ENCODE results near the gene SPEF1. TPM values are rescaled to one million over a fixed set of nuclear protein-coding genes. Genes with fewer than 3 reads are reported as not detected.

SPEF1 gene
- total and polyA plus RNA-seq, 2 experiments from 2014 or later: 0.11 TPM; not detected in 1

GRCh38 chr20:3785240-3786125 is 4.2 kb upstream of the SPEF1 start:
- no peak overlapping the region for H2AFZ ChIP-seq
- no peaks in the 10 kb centered on the region for H3K9me3 ChIP-seq (ENCODE audit: low read depth)
- in situ Hi-C loops (cut with MboI): no loop called here
- peak overlapping the region; percentile 83 for H3K4me3 ChIP-seq
- peak; percentile 61 for DNase-seq
- no peaks in the 10 kb centered on the region; the same call in 1 of the 2 replicates for H3K36me3 ChIP-seq (ENCODE audit: low read depth)
- peaks cover 18% of the 10 kb centered on the region for H3K4me1 ChIP-seq (ENCODE audit: insufficient read depth)
- H3F3A ChIP-seq (ENCODE audit: insufficient read depth): peaks cover 24% of the 10 kb centered on the region
- H3K9me2 ChIP-seq (ENCODE audit: insufficient read depth): no peaks in the 10 kb centered on the region
- peak overlapping the region; percentile 75 for H3K9ac ChIP-seq
- no peaks in the 10 kb centered on the region for H3K27me3 ChIP-seq (replicated peaks; ENCODE audit: insufficient read depth)
- TF ChIP-seq EZH2phosphoT487 (IDR thresholded peaks at IDR 0.05; ENCODE audit: insufficient read depth, low read depth) (no peak), EZH2 (IDR thresholded peaks at IDR 0.05; ENCODE audit: insufficient read depth, poor library complexity, severe bottlenecking) (no peak)
- 6 to 7% methylated on average over 64 to 65 of the region's 79 CpGs for WGBS, 2 experiments (ENCODE audit: low coverage in 1 of 2, low lambda C conversion rate in 2 of 2, missing lambda C conversion rate in 2 of 2)
- H3K79me2 ChIP-seq (ENCODE audit: insufficient read depth): peaks cover 38% of the 10 kb centered on the region
- H4K20me1 ChIP-seq (ENCODE audit: insufficient read depth): no peaks in the 10 kb centered on the region; the same call in 1 of the 2 replicates
- H3K27ac ChIP-seq: peak overlapping the region; percentile 54
- peak overlapping the region; percentile 79 for H3K4me2 ChIP-seq (ENCODE audit: unreplicated experiment)

- DNase-seq: no peak
- Histone ChIP-seq H3K9me3 (ENCODE audit: low read depth) (no peaks in the 10 kb centered on the region), H3K36me3 (ENCODE audit: low read depth) (no peaks in the 10 kb centered on the region; the same call in 1 of the 2 replicates), H3K4me2 (ENCODE audit: unreplicated experiment) (peak overlapping the region; percentile 79), H3K27ac (peak overlapping the region; percentile 11; the same call in 1 of the 2 replicates), H3K27me3 (replicated peaks; ENCODE audit: insufficient read depth) (no peaks in the 10 kb centered on the region), H4K20me1 (ENCODE audit: insufficient read depth) (no peaks in the 10 kb centered on the region; the same call in 1 of the 2 replicates), H3K4me3 (peak overlapping the region; percentile 83), H3K79me2 (ENCODE audit: insufficient read depth) (peaks cover 38% of the 10 kb centered on the region), H3K9ac (peak overlapping the region; percentile 75), H3K9me2 (ENCODE audit: insufficient read depth) (no peaks in the 10 kb centered on the region), H3K4me1 (ENCODE audit: insufficient read depth) (peaks cover 18% of the 10 kb centered on the region), H2AFZ (no peak overlapping the region), H3F3A (ENCODE audit: insufficient read depth) (peaks cover 26% of the 10 kb centered on the region)
- 39 to 44% methylated on average over 6 of the region's 6 CpGs for WGBS, 2 experiments (ENCODE audit: low coverage in 1 of 2, low lambda C conversion rate in 2 of 2, missing lambda C conversion rate in 2 of 2)
- in situ Hi-C loops (cut with MboI): no loop called here
- TF ChIP-seq EZH2phosphoT487 (IDR thresholded peaks at IDR 0.05; ENCODE audit: insufficient read depth, low read depth): no peak
- no peak for TF ChIP-seq EZH2 (IDR thresholded peaks at IDR 0.05; ENCODE audit: insufficient read depth, poor library complexity, severe bottlenecking)
These were observed 3.6 kb upstream of the SPEF1 start for GRCh38 chr20:3784863-3785239.

GRCh38 chr20:3784216-3784853 is 3.1 kb upstream of the SPEF1 start:
- peaks cover 38% of the 10 kb centered on the region for H3K79me2 ChIP-seq (ENCODE audit: insufficient read depth)
- H3K9ac ChIP-seq: peak overlapping the region; percentile 75
- TF ChIP-seq EZH2phosphoT487 (IDR thresholded peaks at IDR 0.05; ENCODE audit: insufficient read depth, low read depth): no peak
- TF ChIP-seq EZH2 (IDR thresholded peaks at IDR 0.05; ENCODE audit: insufficient read depth, poor library complexity, severe bottlenecking): no peak
- no peaks in the 10 kb centered on the region for H3K9me2 ChIP-seq (ENCODE audit: insufficient read depth)
- H4K20me1 ChIP-seq (ENCODE audit: insufficient read depth): no peaks in the 10 kb centered on the region; the same call in 1 of the 2 replicates
- no peak overlapping the region for H2AFZ ChIP-seq
- no peaks in the 10 kb centered on the region; the same call in 1 of the 2 replicates for H3K36me3 ChIP-seq (ENCODE audit: low read depth)
- peaks cover 18% of the 10 kb centered on the region for H3K4me1 ChIP-seq (ENCODE audit: insufficient read depth)
- DNase-seq: peak; percentile 44
- H3K27me3 ChIP-seq (replicated peaks; ENCODE audit: insufficient read depth): no peaks in the 10 kb centered on the region
- no peak overlapping the region for H3K27ac ChIP-seq
- WGBS, 2 experiments (ENCODE audit: low coverage in 1 of 2, low lambda C conversion rate in 2 of 2, missing lambda C conversion rate in 2 of 2): 73 to 75% methylated on average over 14 to 17 of the region's 17 CpGs
- H3K4me2 ChIP-seq (ENCODE audit: unreplicated experiment): peak overlapping the region; percentile 79
- H3K4me3 ChIP-seq: peak overlapping the region; percentile 83
- in situ Hi-C loops (cut with MboI): no loop called here
- H3K9me3 ChIP-seq (ENCODE audit: low read depth): no peaks in the 10 kb centered on the region
- peaks cover 26% of the 10 kb centered on the region for H3F3A ChIP-seq (ENCODE audit: insufficient read depth)

GRCh38 chr20:3783511-3784195 is 2.4 kb upstream of the SPEF1 start:
- TF ChIP-seq EZH2 (IDR thresholded peaks at IDR 0.05; ENCODE audit: insufficient read depth, poor library complexity, severe bottlenecking) (no peak), EZH2phosphoT487 (IDR thresholded peaks at IDR 0.05; ENCODE audit: insufficient read depth, low read depth) (no peak)
- H3K27me3 ChIP-seq (replicated peaks; ENCODE audit: insufficient read depth): no peaks in the 10 kb centered on the region
- in situ Hi-C loops (cut with MboI): no loop called here
- H4K20me1 ChIP-seq (ENCODE audit: insufficient read depth): no peaks in the 10 kb centered on the region; the same call in 1 of the 2 replicates
- no peak overlapping the region for H2AFZ ChIP-seq
- no peak for DNase-seq
- H3K9me2 ChIP-seq (ENCODE audit: insufficient read depth): no peaks in the 10 kb centered on the region
- H3K4me3 ChIP-seq: peak overlapping the region; percentile 83
- no peaks in the 10 kb centered on the region for H3K9me3 ChIP-seq (ENCODE audit: low read depth)
- 53 to 59% methylated on average over 10 of the region's 10 CpGs for WGBS, 2 experiments (ENCODE audit: low coverage in 1 of 2, low lambda C conversion rate in 2 of 2, missing lambda C conversion rate in 2 of 2)
- H3K79me2 ChIP-seq (ENCODE audit: insufficient read depth): peaks cover 38% of the 10 kb centered on the region
- H3K36me3 ChIP-seq (ENCODE audit: low read depth): no peaks in the 10 kb centered on the region; the same call in 1 of the 2 replicates
- peaks cover 18% of the 10 kb centered on the region for H3K4me1 ChIP-seq (ENCODE audit: insufficient read depth)
- H3K4me2 ChIP-seq (ENCODE audit: unreplicated experiment): peak overlapping the region; percentile 79
- peak overlapping the region; percentile 75 for H3K9ac ChIP-seq
- H3K27ac ChIP-seq: no peak overlapping the region
- peaks cover 26% of the 10 kb centered on the region for H3F3A ChIP-seq (ENCODE audit: insufficient read depth)

Measured in GM23248 (cell line).